GDM1 (cell line): ENCODE data around the gene PRADC1.
"Not testable (repeated sequence)": the region's sequence is repeated elsewhere in the genome, so short reads cannot be mapped to it uniquely, and the experiment has no call there.

Source experiments
- DNase-seq: peaks from one replicate; lab custom pipeline; 2025; lab: John Stamatoyannopoulos, UW

The PRADC1 gene

GRCh38 chr2:73233154-73233931 is at the start of gene PRADC1:
Gene PRADC1 (minus strand): TSS chr2:73233239. CDS start chr2:73233160, 79 bp downstream.
- peak; percentile 98 for DNase-seq

GRCh38 chr2:73281244-73281643 is 48.2 kb upstream of the PRADC1 start:
- DNase-seq = no peak

DNA sequence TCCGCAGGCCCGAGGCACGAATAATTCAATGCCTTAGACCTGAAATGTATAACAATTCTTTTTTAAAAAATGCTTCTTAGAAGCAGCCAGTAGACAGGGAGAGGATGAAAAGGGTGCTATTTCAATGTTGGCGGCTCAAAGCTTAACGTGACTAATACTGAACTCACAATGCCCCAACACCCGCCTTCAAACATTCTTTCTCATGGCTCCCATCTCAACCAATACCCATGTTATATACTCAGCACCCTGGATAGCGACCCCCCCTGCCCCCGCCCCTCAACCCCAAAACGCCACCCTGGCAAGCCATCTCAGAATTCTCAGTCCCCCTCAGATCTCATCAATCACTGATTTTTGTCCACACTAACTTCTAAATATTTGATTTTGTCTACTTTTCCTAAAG is 46.8 kb upstream of the PRADC1 start:
- no peak for DNase-seq

GRCh38 chr2:73272270-73272669 is 39.2 kb upstream of the PRADC1 start:
- no peak for DNase-seq

GRCh38 chr2:73269686-73270465 is 36.8 kb upstream of the PRADC1 start:
- DNase-seq = no peak

DNA sequence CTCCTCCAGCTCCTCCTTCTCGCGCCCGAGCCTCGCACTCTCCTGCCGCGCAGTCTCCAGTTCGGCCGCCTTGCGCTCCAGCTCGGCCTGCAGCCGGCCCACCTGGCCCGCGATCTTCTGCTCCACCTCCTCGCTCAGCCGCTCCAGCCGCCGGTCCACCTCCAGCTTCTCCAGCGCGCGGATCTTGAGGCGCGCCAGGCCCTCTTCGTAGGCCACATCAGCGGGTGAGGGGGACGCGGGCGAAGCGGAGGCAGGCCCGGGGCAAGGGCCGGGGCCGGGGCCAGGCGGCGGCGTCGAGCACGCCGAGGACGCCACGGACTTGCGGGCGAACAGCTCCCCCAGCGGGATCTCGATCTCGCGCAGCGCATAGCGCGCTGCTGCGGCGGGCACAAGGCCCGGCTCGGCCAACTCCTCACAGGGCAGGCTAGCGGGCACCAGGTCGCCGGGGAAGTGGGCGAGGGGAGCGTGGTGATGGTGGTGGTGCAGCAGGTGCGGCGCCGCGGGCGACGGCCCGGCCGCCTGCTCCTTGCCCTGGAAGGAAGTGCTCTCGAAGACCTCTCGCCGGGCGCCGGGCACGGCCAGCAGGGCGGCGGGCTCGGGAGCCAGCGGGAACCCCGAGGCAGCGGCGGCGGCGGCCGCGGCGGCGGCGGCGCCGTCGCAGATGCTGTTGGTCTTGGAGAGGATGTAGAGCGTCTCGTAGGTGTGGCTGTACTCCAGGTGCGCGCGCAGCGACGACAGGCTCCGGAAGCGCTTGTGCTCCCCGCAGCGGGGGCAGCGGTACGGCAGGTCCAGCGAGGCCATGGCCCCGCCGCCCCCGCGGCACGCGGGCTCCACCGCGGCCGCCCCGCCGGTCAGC is 36.0 kb upstream of the PRADC1 start:
- DNase-seq = no peak

GRCh38 chr2:73268366-73268829 is 35.4 kb upstream of the PRADC1 start:
- no peak for DNase-seq

DNA sequence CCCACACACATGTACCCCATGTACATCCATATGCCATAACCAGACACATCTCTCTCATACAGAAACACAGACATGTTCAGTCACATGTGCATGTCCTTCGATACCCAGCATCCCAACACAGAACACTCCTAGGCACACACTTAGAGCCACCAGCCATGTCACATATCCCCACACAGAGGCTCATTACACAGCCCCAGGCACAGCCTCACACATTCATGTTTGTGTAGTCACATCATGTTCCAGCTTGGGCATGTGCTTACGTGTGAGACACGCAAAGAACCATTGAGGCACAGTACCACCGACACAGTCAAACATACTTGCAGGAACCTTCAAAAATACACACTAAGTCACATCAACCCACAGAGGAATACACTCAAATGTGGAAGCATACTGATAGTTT is 34.0 kb upstream of the PRADC1 start:
- no peak for DNase-seq

- DNase-seq = no peak
These were observed 33.2 kb upstream of the PRADC1 start for GRCh38 chr2:73266061-73266901.

- DNase-seq = no peak
These were observed 32.4 kb upstream of the PRADC1 start for GRCh38 chr2:73265298-73266060.

- no peak for DNase-seq
These were observed 31.7 kb upstream of the PRADC1 start for GRCh38 chr2:73264783-73265182.

- DNase-seq = no peak
These were observed 31.2 kb upstream of the PRADC1 start for GRCh38 chr2:73264332-73264606.

GRCh38 chr2:73263540-73264331 is 30.7 kb upstream of the PRADC1 start:
- DNase-seq = no peak

- not testable (repeated sequence) for DNase-seq
These were observed 29.8 kb upstream of the PRADC1 start for GRCh38 chr2:73262691-73263429.

GRCh38 chr2:73262108-73262651 is 29.1 kb upstream of the PRADC1 start:
- DNase-seq = no peak

GRCh38 chr2:73260338-73260984 is 27.4 kb upstream of the PRADC1 start:
- DNase-seq = no peak

DNA sequence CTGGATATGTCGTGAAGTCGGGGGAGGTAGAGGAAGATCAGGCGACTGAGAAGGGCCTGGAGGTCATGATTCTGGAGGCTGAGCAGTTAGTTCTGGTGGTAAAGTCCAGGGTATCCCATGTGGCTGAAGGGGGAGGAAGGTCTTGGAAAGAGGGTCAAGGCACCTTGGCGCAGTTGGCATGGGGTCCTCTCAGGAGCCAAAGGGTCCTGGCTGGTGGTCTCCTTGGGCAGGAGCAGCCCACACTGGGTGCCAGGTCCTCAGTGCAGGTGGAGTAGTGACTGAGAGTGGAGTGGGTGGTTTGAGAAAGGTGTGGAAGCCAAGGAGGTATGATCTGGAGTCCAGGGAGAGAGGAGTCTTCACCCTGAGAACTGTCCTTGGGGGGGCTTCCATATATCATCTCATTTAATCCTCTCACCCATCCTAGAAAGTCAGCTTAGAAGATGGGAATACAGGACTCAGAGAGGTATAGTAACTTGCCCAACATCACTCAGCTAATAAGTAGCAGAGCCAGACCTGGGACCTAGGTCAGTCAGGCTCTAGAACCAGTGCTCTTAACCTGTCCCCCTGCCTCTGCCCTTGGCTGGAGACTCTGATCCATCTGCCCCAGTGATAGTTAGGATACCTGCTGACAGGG is 26.8 kb upstream of the PRADC1 start:
- no peak for DNase-seq

GRCh38 chr2:73259276-73259675 is 26.2 kb upstream of the PRADC1 start:
- DNase-seq = no peak
